Fibroblast of the aortic adventitia (primary cell): ENCODE data around the gene ZNF81. TPM values are rescaled to one million over a fixed set of nuclear protein-coding genes. Genes with fewer than 3 reads are reported as not detected.

Experiments
- DNase-seq: peaks from one replicate; pipeline ENCODE4 v3.0.0-alpha.2; 2010; ENCODE audit warnings: low read depth
- H3K4me3 ChIP-seq: 2 replicates; pipeline ENCODE4 v1.5.1; 2011; ENCODE audit warnings: low read depth, mild to moderate bottlenecking, control low read depth, low read length, moderate library complexity
- CTCF ChIP-seq: IDR thresholded peaks from 2 replicates; pipeline ENCODE4 v1.5.1; 2011; ENCODE audit warnings: mild to moderate bottlenecking, low read length, control low read depth, inconsistent platforms; ENCODE audit not compliant: insufficient read depth
- total RNA-seq: library from RNA; depleted of rRNA; stranded (reverse); fragments of >200 nt; gene quantifications from 2 replicates; pipeline ENCODE4 v1.2.3, GENCODE V29; 2012; ENCODE audit warnings: low replicate concordance

Gene ZNF81
- total RNA-seq, 1 donor: 6.1 TPM

- no peak for DNase-seq
- no peak for TF ChIP-seq CTCF
- H3K4me3 ChIP-seq: no peak overlapping the region
These were observed 29.2 kb upstream of the ZNF81 start for GRCh38 chrX:47807548-47807947.

DNA sequence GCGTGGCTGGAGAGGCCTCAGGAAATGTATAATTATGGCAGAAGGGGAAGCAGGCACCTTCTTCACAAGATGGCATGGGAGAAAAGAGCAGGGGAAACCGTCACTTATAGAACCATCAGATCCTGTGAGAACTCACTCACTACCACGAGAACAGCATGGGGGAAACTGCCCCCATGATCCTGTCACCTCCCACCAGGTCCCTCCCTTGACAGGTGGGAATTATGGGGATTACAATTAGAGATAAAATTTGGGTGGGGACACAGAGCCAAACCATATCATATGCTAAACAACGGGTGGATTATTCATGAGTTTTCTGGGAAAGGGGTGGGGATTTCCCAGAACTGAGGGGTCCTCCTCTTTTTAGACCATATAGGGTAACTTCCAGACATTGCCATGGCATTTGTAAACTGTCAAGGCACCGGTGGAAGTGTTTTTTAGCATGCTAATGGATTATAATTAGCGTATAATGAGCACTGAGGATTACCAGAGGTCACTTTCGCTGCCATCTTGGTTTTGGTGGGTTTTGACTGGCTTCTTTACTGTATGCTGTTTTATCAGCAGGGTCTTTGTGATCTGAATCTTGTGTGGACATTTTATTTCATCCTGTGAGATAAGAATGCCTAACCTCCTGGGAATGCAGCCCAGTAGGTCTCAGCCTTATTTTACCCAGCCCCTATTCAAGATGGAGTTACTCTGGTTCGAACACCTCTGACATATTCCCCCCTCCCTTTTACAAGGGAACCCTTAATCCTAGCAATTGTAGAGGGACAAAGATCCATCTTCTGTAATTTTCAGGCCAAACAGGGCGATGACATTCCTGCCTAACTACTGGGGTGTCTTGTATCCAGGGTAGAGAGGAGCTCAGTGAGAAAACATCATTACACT is 27.6 kb upstream of the ZNF81 start:
- no peak for DNase-seq
- no peak overlapping the region for H3K4me3 ChIP-seq
- TF ChIP-seq CTCF: no peak

- DNase-seq: peak; percentile 20
- TF ChIP-seq CTCF: peak; percentile 25
- no peak overlapping the region for H3K4me3 ChIP-seq
These were observed 21.9 kb upstream of the ZNF81 start for GRCh38 chrX:47814851-47815250.

DNA sequence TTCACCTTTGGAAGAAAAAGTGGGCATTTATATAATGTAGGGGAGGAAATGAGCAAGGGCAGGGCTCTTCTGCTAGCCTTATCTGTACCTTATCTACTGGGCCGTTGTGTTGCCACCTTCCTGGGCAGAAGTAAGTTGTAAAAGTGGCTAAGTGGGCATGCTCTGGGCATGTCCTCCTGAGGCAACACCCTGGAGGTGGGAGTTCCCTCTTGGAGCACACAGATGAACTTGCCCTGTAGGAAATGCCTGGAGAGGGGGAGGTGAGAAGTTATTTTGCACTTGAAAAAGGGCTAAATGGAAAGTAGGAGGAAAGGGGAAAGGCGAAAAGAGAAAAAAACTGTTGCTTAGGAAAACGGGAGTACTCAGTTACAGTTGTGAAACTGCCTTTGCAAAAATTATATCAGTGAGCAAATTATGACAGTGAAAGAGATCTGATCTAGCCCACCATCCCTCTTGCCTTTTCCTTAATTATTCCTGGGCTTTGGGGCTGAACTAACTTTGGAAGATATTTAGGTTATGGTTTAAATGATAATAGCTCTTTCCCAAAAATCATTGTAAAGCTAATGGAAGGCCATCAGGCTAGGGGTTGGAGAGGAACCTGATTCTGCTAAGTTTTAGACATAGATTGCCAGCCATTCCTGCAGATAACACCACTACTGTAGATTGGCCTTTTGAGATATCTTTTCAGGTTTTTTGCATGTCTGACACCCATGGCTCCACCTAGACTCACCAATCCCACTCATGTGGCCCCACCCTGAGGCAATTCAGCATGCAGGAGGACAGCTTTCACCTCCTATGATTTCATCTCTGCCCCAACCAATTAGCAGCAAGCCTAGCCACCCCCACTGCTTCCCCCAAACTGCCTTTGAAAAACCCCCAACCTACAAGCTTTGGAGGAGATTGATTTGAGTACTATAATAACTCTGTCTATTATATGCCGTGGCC is 20.5 kb upstream of the ZNF81 start:
- peak; percentile 34 for DNase-seq
- H3K4me3 ChIP-seq: no peak overlapping the region
- no peak for TF ChIP-seq CTCF

DNA sequence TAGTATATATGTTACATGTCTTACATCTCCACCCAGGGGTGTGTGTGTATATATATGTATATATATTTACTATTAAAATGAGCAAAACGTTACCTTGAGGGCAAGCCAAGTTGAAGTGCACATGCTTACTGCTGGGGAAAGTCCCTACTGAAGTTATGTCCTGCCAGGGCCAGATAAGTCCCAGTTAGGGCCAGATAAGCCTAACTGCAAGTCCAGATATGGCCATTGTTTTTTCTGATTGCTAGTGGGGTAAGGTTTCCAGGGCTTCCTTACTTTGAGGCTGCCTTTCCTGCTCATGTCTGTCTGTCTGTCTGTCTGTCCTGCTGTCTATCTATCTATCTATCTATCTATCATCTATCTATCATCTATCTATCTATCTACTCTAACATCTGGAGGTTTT is 19.3 kb upstream of the ZNF81 start:
- TF ChIP-seq CTCF: no peak
- DNase-seq: peak; percentile 12
- H3K4me3 ChIP-seq: no peak overlapping the region

DNA sequence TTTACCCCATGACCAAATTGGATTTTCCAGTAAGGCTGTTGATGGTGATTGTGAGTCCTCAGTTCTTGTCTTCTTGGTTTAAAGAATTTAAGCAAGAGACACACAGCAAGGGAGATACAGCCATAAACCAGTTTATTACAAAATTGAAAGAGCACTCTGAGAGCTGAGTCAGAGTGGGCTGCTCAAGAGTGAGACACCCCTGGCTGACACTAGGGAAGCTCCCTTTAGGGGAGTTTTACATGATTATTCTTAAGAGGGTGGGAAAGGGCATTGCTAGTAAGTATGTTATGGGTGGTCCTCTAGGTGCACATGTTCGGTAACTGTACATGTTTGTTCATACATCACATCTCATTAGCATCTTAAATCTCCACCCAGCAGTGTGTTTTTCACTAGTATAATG is 18.8 kb upstream of the ZNF81 start:
- DNase-seq: no peak
- H3K4me3 ChIP-seq: no peak overlapping the region
- TF ChIP-seq CTCF: no peak
